Amniotic stem cell (primary cell): ENCODE data around the gene HELZ2.
A peak's percentile ranks its signal among the peaks of the same experiment; 100 is the strongest.

ENCODE experiments used
- DNase-seq: peaks from one replicate; lab custom pipeline; 2025; lab: John Stamatoyannopoulos, UW

The HELZ2 gene

GRCh38 chr20:63539441-63540370, 34.3 kb downstream of the HELZ2 start:
- DNase-seq: no peak

GRCh38 chr20:63539092-63539430, 35.0 kb downstream of the HELZ2 start:
- DNase-seq: no peak

DNA sequence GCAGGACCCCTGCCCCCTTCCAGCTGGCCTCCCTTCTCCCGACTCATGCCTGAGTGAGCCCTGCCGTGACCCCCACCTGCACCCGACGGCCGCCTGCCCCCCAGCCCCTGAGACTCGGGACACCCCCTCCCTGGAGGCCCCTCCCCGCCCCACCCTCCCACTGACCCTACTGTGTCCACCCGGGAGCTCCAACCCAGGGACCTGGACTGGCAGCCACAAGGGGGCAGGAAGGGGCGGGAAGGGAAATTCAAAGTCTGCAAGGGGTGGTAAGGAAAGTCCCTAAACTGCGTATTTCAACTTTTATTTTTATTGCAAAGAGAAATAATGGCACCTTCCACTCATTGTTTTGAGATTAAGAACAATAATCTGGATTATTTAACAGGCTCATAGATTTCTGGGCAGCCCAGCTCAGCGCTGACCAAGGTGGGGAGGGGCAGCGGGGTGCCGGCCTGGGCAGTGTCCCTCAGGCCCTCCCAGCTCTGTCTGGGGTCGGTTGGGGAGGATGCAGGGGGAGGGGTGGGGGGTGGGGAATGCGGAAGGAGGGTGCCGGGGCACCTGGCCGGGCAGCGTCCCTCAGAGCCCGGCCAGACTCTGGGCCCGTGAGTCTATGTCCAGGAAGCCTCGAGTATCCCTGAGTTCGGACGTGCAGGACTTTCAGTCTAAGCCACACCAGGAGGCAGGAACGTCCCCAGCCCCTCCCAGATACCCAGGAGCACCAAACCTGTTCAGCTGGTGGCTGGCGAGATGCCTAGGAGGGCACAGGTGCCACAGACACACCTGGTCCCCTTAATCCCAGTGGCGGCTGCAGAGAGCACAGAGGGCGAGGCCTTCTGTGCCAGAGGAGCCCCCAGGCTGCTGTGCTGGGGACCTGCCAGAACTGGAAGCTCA, 35.6 kb downstream of the HELZ2 start:
- DNase-seq: no peak

- DNase-seq: peak; percentile 89
Measured at GRCh38 chr20:63537525-63538203, 36.4 kb downstream of the HELZ2 start.

DNA sequence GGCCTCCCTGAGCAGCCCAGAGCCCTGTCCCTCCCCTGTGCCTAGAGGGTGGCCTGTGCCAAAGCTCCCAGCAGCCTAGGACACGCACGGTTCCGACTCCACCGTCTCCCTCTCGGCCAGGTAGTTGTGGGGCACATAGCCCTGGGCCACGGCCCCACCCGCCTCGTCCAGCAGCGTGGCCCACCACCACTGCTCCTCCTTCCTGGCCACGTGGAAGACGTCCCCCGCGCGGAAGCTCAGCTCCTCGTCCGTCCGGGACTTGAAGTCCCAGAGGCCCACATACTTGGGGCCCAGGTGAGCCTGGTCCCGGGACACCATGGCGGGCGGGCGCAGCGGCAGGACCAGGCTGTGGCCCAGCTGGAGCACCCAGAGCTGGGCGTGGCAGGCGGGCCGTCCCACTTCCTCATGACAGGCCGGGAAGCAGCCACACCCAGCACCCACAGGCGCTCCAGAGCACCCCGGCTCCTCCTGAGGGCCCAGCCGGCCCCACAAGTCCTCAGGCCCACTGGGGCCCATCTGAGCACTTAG, 37.0 kb downstream of the HELZ2 start, which contains the start of gene PTK6:
Gene PTK6, minus strand, starts transcription at position 380 of the 528 bp plus-strand sequence. Its CDS starts 62 bp downstream, at position 318.
- DNase-seq: no peak

GRCh38 chr20:63536241-63536977, 37.6 kb downstream of the HELZ2 start:
- no peak for DNase-seq

DNA sequence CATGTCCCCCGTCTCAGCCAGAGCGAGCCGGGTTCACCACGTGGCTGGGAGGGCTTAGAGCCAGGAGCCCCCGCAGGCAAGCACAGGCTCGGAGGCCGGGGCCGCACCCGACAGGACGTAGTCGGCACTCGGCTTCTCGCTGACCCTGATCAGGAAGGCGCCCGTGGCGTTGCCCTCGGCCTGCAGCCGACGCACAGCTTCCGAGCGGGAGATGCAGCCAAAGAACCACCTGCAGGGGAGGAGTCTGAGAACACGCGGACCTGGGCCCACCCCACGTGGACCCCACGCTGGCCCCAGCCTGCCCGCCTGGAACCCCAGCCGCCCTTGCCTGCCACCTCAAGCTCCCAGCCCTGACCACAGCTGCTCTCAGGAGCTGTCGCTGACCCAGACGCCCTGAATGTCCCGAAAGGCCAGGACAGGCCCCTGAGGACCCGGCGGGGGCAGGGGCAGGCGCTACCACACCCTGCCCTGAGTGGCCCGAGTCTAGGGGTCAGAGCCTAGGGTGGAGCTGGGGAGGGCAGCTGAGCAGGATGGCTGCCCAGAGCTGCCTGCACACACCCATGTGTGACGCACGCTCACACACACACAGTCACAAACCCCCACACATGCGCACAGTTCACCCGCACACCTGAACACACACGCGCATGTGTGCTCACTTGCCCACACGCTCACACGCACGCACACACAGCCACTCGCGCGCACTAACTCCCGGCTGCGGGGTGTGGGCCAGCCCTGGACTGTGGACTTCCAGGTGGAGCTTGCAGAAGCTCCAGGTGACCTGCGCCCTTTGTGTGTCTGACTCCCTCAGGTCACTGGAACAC, 39.0 kb downstream of the HELZ2 start:
- no peak for DNase-seq

DNA sequence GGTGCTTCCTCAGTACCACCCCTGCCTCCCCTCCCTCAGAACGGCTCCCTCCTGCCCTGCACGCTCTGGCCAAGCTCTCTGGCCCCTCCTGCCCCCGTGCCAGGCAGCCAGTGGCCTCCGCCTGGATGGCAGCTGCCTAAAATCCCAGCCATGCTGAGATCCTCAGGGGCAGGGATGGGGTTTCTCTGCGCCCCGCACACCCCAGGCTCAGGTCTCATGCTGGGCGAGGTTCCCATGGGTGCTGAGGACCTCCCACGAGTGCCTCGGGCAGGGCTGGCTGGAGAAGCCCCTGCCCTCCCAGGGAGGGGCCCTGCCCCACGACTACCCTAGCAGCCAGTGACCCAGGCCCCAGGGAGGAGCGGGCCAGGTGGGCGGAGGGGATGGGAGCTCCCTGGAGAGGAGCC, 39.6 kb downstream of the HELZ2 start:
- DNase-seq: no peak

- no peak for DNase-seq
Measured at GRCh38 chr20:63533871-63534393, 40.1 kb downstream of the HELZ2 start.

DNA sequence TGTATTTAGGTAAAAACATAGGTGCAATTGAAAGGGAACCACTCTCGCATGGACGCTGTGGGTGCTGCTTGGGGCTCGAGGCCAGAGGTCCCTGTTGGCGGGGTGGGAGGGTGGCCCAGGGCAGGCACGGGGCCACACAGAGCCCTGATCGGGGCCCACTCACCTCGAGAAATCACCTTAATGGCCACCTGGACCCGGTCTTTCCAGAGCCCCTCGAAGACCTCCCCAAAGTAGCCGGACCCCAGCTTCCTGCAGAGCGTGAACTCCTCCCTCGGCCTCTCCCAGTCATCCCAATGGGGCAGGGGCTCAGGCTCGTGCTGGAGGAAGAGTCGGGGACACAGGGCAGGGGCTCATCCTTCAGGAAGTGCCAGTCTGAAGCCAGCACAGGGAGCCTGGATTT, 40.7 kb downstream of the HELZ2 start:
- no peak for DNase-seq

DNA sequence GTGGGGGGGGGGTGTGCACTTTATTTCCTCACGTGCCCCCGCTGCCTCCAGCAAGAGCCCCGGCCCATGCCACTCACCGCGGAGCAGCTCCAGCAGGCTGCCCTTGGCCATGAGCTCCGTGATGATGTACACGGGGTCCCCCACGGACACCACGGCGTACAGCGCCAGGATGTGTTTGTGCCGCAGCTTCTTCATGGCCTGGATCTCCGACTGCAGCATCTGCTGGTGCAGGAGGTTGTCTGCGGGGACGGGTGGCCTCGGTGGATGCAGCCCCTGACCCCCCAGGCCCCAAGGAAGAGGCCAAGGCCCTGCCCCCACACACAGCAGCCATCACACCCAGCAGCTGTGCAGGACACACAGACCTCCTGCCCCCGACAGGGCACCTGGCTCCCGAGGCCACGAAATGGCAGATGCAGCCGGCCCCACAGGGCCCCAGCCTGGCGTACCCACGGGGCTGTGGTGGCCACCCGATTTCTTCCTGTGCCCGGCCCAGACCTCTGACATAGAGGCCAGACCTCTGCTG, 41.5 kb downstream of the HELZ2 start:
- DNase-seq: no peak

GRCh38 chr20:63531686-63532448, 42.2 kb downstream of the HELZ2 start:
- DNase-seq: no peak

- DNase-seq: no peak
Measured at GRCh38 chr20:63530788-63531160, 43.3 kb downstream of the HELZ2 start.

DNA sequence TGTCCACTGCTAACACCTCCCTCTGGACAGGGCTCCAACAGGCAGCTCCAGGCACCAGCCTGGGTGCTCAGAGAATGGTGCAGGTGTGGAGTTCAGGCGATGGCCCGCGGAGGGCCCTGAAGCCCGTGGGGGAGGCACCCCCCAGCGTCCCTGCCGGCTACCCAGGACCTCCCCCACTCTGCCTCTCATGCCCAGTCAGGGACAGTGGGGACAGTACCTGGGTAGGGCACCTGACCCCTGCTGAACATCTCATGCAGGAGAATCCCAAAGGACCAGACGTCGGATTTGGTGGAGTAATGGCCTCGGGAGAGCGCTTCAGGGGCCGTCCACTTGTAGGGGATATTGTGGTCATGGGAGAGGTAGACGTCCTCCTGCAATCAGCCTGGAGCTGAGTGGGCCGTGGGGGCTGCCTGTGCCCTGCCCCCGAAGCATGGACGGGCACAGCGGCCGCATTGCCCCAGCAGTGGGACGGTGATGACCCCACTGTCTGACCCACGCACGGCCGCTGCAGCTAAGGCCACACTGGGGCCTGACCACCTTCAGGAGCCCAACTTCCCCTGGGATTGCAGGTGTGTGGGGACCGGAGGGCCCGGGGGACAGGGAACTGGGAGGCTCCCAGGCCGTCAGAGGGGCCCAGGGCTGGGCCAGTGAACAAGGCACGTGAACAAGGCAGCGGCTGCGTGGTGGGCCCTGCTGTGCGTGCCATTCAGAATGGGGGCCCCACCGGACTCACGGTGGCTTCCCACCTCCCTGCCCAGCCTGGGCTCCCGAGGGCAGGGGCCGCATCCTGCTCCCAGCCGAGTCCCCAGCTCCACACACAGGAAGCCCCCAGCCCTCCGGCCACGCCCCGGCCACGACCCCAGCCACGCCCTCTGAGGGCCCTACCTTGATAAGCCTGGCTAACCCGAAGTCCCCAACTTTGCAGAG, 43.9 kb downstream of the HELZ2 start:
- DNase-seq: no peak

GRCh38 chr20:63529180-63529860, 44.7 kb downstream of the HELZ2 start:
- no peak for DNase-seq

DNA sequence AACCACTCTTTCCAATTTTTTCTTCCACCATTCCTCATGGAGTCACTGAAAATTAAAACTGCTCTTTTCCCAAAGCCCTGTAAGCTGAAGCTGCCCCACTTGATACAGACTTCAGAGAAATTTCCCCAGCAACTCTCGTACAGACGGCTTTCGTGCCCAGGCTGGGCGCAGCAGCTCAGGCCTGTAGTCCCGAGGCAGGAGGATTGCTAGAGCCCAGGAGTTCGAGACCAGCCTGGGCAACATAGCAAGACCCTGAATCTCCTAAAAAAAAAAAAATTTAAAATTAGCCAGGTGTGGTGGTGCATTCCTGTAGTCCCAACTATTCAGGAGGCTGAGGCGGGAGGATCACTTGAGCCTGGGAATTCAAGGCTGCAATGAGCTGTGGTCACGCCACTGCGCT, 46.9 kb downstream of the HELZ2 start:
- DNase-seq: no peak

GRCh38 chr20:63525971-63526370, 48.1 kb downstream of the HELZ2 start:
- DNase-seq: no peak

GRCh38 chr20:63525185-63525584, 48.9 kb downstream of the HELZ2 start:
- no peak for DNase-seq
